Fibroblast of lung (primary cell): ENCODE measurements around the gene BEND3.

Source experiments
- CTCF ChIP-seq, 2 donors: IDR thresholded peaks in 1 of 2; conservative IDR thresholded peaks in 1 of 2; 1 replicate in 1 of 2; 2 replicates in 1 of 2; pipeline ENCODE4 v1.5.1; 2011 to 2012; ENCODE audit warnings: low read length in 2 of 2, control low read depth in 1 of 2, inconsistent platforms in 1 of 2, low read depth in 1 of 2, mild to moderate bottlenecking in 1 of 2
- EZH2 ChIP-seq: IDR thresholded peaks from 2 replicates; pipeline ENCODE4 v1.5.1; 2012; ENCODE audit warnings: low read length, control low read depth, mild to moderate bottlenecking; ENCODE audit errors: missing control alignments

- TF ChIP-seq CTCF (conservative IDR thresholded peaks at IDR 0.05 in 1 of 2, IDR thresholded peaks at IDR 0.05 in 1 of 2; ENCODE audit: low read depth in 1 of 2, low read length in 2 of 2): no peak
- TF ChIP-seq EZH2: no peak
Observed at GRCh38 chr6:107101211-107101610, 14.1 kb downstream of the BEND3 start.
